HG02840 (cell line): Measurements from ENCODE around the gene SLC1A1.
"Not testable (repeated sequence)": the region's sequence is repeated elsewhere in the genome, so short reads cannot be mapped to it uniquely, and the experiment has no call there.

Experiments used
- ATAC-seq: cut with Tn5 transposase; IDR thresholded peaks from one replicate; pipeline ENCODE4 v1.9.1; 2021; ENCODE audit warnings: mild to moderate bottlenecking, moderate library complexity, moderate number of reproducible peaks; ENCODE audit not compliant: unreplicated experiment, low FRiP score

Gene SLC1A1

GRCh38 chr9:4504250-4504649, 14.0 kb downstream of the SLC1A1 start:
- ATAC-seq: no peak

- no peak for ATAC-seq
These were observed 16.2 kb downstream of the SLC1A1 start for GRCh38 chr9:4506490-4506889.

DNA sequence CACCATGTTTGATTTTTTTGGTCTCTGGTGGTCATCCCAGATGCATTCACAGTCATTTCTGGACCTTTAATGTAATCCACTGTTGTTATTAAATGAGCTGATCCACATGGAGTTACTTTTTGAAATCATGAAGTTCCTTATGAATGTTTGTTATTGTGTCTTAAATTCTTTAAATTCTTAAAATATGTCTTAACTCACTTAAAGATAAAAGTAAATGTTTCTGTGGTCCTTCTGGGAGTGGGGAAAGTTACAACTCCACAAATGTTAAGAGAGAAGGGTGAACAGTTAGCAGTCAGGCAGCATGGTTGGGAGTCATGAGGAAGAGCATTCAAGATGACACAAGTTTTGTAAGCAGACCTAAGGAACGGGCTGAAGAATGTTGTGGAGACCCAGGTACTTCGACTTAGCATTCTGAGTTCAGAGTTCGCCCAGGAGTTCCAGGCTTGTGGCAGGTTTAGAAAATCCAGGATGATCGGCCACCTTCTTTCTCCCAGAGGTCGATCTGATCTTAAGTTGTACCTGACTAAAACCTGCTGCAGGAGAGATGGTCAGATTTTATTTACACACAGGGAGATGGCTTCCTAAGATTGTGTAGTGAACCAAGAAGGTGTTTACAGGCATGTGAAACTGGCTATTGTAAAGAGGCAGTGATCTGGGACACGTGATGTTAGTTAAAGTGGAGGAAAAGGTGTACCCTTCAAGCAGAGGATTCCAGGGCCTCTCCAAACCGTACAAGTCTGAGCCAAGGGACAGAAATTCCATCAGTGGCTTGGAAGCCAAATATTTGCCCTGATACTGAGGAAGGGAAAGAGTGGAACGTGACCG, 17.2 kb downstream of the SLC1A1 start:
- ATAC-seq: no peak

- ATAC-seq: no peak
These were observed 18.1 kb downstream of the SLC1A1 start for GRCh38 chr9:4508246-4508906.

DNA sequence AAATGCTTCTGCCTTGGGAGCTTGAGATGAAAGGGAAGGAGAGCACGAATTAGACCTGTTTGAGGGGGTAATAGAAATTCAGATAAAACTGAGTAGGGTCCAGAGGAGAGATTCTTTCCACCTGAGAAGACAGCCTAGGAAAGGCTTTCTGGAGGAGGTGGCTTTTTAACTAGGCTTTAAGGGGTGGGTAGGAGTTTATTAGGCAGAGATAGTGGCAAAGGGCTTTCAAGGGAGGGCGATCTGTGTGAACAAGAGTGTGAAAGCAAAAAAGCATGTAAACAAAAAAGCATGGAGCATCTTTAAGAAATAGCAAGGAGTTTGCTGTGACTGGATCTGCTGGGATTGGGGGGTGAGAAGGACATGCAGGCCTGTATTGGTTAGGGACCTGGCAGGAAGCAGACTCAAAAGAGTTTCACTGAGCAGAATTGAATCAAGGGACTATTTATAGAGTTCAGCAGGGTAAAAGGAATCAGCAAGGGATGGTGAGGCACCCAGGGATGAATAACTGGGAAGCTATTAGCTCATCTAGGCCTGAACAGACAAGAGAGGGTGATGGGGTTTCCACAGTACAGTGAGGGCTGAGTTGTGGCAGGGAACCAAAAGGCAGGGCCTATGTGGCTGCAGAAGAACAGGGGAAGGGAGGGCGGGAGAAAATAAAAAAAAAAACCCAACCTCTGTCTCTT, 18.8 kb downstream of the SLC1A1 start:
- ATAC-seq: no peak

DNA sequence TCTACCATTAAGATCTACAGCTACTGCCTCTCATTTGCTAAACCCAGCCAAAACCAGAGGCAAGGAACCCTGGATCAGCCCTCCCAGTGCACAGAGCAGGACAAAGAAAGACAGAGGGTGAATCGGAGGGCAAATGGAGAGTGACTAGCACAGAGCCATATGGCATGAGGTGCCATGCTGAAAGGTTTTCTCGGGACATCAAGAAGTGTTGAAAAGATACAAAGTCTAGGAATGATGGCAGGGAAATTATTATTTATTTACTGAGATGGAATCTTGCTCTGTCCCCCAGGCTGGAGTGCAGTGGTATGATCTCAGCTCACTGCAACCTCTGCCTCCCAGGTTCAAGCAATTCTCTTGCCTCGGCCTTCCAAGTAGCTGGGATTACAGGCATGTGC, 19.3 kb downstream of the SLC1A1 start:
- no peak for ATAC-seq

- no peak for ATAC-seq
These were observed 20.5 kb downstream of the SLC1A1 start for GRCh38 chr9:4510546-4511322.

GRCh38 chr9:4514252-4515128, 24.2 kb downstream of the SLC1A1 start:
- ATAC-seq: no peak

- ATAC-seq: no peak
These were observed 25.7 kb downstream of the SLC1A1 start for GRCh38 chr9:4515958-4516375.

GRCh38 chr9:4517274-4517673, 27.0 kb downstream of the SLC1A1 start:
- ATAC-seq: no peak

DNA sequence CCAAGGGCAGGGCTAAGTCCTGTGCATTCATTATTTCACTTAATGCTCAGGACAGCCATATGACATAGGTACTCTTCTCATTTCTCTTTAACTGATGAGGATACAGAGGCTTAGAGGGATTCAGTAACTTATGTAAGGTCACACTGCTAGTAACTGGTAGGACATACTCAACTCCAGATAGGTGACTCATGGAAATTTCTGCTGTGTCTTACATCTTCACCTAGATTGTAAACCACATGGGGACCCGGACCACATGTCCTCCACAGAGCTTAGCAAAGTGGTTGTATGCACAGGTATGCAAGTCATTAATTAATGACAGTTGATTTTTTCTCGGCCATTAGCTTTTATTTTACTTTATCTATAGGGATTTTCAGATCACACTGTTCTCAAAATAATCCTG, 29.3 kb downstream of the SLC1A1 start:
- no peak for ATAC-seq

DNA sequence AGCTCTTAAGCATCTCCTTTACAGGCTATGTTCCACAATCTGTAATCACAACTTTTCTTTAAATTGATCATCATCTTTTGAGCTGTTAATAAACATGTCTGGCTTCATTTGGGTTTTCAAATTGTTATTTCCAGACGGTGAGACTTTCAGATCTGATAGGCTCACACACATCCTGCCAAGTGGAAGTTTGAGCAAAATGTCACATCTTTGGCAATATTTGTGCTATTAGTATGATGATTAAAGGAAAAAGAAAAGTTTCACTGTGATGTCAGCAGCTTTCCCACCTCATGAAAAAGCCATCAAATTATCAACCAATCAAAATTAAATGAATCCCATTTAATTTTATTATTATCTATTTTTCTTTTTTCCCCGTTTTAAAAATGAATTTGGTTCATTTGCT, 29.8 kb downstream of the SLC1A1 start:
- no peak for ATAC-seq

GRCh38 chr9:4530375-4530774, 40.1 kb downstream of the SLC1A1 start:
- no peak for ATAC-seq

DNA sequence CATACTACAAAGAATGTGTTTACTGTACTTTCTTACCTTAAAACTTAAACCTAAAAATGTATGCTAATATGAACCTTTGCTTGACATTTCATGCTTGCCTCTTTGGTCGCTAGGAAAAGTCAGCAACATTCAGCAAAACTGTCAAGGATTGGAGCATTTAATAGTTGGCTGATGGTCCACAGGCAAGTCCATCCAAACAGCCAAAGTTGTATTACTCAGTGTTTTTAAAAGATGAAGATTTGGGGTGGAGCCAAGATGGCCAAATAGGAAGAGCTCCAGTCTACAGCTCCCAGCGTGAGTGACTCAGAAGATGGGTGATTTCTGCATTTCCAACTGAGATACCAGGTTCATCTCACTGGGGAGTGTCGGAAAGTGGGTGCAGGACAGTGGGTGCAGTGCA, 40.6 kb downstream of the SLC1A1 start:
- ATAC-seq: not testable (repeated sequence)

- not testable (repeated sequence) for ATAC-seq
These were observed 41.1 kb downstream of the SLC1A1 start for GRCh38 chr9:4531355-4531754.

DNA sequence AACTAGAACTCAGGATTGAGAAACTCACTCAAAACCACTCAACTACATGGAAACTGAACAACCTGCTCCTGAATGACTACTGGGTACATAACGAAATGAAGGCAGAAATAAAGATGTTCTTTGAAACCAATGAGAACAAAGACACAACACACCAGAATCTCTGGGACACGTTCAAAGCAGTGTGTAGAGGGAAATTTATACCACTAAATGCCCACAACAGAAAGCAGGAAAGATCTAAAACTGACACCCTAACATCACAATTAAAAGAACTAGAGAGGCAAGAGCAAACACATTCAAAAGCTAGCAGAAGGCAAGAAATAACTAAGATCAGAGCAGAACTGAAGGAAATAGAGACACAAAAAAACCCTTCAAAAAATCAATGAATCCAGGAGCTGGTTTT, 43.6 kb downstream of the SLC1A1 start:
- not testable (repeated sequence) for ATAC-seq

- ATAC-seq: not testable (repeated sequence)
These were observed 45.9 kb downstream of the SLC1A1 start for GRCh38 chr9:4536196-4536595.

DNA sequence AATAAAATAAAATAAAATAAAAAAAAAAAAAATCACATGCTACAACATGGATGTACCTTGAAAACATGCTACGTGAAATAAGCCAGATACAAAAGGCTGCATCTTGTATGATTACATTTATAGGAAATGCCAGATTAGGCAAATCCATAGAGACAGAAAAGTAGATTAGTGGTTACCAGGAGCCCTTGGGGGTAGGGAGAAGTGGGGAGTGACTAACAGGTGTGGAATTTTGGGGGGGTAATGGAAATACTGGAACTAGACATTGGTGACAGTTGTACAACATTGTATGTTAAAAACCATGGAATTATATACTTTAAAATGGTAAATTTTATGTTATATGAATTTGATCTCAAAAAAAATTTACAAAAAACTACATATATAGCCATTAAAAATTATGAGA, 47.3 kb downstream of the SLC1A1 start:
- no peak for ATAC-seq

DNA sequence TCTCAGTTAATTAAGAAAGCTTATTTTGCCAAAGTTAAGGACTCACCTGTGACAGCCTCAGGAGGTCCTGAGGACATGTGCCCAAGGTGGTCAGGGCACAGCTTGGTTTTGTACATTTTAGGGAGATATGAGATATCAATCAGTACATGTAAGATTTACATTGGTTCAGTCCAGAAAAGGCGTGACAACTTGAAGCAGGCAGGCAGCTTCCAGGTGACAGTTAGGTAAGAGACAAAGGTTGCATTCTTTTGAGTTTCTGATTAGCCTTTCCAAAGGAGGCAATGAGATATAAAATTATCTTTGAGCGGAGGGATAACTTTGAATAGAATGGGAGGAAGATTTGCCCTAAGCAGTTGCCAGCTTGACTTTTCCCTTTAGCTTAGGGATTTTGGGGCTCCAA, 47.8 kb downstream of the SLC1A1 start:
- ATAC-seq: no peak

GRCh38 chr9:4538621-4539020, 48.4 kb downstream of the SLC1A1 start:
- no peak for ATAC-seq
